ENCODE data around the gene NFYA.

The NFYA gene

DNA sequence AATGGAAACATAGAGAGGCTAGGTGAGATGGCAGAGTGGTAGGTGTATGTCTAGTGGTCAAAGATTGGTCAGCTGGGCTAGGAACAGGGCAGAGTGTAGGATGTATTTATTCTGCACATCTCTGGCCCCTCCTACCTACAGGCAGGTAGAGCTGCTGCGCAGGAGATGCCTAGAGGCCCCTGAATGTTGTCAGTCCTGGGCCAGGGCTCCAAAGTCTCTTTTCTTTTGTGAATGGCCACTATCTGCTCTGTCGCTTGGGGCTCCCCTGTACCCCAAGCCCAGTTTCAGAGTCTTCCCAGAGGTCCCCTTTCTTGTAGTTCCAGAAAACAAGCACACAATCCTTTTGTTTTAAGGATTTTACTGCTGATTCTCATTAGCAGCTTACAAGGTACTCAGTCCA is 25.5 kb upstream of the NFYA start:
- DNase-seq, result no peak

DNA sequence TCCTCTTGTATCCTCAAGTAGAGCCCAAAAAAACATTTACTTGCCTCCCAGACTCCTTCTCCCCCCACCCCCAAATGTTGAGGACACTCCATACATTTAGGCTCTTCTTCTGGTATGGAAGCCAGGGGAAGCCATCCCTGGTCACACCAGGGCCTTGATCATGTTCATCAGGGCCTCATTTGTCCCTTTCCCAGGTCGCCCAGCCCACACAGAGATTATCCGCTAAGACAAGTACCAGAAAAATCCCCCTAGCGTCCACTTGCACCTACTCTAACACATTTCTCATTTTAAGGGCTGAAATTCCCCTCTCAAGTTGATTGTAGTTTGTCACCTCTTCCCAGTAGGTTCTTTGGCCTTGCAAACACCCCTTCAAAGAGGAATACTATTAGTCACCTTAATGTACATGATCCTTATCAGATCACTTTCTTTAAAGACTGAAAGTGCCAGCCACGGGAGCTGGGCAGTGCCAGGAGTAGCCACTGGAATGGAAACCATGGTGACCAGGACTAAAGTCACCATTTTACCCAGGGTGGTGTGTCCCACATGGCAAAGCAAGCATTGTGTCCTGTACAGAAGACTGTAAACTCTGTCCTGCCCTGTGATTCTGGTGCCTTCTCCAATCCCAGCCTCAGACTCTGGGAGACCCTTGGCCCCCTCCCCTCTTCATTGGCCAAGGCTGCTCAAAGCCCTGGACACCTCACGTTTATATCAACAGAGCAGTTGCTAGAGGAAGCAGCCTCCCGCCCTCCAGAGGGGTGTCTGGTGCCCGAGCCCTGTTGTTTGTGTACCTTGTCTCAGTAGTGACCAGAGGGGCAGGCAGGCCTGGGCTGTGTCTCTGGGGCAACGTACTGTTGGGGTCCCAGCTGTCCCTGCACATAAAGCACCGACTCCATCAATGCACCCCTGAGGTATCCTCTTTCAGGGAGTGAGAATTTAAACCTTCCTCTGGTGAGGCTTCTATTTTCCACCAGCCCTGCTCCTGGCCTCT is 24.7 kb upstream of the NFYA start:
- DNase-seq, result no peak

DNA sequence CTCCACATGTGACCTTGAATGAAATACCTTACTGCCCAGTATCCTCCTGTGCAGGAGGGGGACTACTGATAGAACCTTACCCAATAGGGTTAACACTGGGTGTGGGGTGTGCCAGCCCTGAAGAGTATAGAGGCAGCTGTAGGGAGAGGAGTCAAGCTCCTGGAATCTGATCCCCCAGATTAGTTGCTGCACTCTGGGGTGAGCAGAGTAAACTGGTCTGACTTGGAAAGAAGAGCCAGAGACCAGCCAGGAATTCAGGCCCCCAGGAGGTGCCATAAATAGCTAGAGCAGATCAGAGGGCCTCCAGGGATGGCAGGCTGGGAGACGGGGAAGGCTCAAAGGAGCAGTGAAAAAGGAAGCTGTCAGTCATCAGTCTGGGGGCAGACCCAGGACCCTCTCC is 23.3 kb upstream of the NFYA start:
- no peak for DNase-seq

DNA sequence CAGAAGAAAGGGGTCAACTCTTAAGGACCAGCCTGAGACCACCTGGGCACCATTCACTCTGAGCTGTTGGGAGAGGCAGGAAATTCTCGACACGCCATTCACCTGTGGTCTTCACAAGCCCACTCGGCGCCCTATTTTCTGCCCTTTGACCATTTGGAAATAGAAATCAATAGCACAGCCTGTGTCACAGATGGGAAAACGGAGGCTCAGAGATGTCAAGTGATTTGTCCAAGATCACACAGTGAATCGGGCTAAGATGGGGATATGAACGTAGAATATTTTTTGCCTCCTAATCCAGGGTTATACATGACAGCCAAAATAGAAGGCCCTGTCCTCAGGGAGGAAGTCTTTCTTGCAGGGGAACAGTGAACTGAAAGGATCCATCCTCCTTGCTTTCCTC is 22.8 kb upstream of the NFYA start:
- DNase-seq, result no peak

DNA sequence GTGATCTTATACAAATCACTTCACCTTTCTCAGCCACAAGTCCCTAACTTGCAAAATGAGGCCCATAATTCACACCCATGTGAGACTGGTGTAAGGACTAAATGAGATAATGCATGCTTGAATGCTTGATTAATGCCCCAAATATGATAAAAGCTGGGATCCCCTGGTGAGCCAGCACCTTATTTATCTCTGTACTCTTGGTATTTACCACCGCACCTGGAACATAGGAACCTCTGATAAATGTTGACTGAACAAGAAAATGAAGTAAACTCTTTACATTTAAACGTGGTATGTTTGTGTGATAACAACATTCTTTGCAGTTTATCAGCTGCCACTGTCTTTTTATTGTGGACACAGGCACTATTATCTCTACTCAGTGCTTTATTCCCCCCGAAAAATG is 22.2 kb upstream of the NFYA start:
- no peak for DNase-seq

DNA sequence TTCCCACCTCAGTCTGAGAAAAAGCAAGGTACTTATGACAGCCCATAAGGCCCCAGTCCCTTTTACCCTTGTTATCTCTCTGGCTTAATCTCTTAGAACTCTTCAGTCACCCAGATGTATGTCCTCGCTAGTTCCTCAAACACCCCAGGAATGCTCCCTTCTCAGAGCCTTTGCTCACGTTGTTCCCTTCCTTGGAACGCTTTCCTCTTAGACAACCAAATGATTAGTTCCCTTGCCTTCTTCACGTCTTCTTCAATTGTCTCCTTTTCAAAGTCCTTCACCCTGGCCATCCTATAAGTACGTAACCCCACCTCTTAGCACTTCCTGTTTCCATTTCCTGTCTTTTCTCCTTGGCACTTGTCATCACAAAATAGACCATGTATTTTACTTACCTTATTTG is 20.9 kb upstream of the NFYA start:
- no peak for DNase-seq

DNA sequence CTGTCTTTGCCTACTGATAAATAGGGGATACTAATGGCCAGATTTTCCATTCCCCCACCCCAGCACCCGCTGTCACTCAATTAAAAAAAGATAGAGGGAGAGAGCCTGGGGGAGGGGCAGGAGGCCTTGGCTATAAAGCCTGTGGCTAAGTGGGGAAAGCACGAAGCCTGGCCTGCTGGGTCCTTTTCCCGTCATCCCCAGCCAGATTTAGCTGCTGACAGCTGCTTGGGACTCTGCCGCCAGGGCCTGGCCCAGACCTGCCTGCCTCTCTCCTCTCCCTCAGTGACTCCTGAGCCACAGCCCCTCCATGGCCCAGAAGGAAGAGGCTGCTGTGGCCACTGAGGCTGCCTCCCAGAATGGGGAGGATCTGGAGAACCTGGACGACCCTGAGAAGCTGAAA is 19.7 kb upstream of the NFYA start, which contains the start of gene APOBEC2:
Gene APOBEC2 (plus strand): TSS at position 162 of the 400 bp plus-strand sequence. CDS start 146 bp downstream, at position 308.
- DNase-seq, result no peak

DNA sequence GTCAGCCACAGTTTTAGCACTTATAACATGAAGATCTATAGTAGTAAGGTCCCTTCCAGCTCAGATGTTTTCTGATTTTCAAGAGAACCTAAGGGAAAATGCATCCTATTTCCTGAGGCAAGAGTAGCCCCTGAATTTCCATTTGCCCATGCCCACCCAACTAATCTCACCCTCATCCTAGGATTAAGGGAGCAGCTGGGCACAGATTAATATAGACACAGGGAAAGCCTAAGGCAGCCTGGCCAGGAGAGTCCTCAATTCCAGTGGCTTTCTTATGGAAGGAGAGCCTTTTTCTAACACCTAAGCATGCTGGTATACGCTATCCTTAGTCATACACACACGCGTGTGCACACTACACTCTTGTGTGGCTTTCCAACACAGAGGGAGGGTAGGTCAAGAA is 18.3 kb upstream of the NFYA start:
- DNase-seq, result no peak

DNA sequence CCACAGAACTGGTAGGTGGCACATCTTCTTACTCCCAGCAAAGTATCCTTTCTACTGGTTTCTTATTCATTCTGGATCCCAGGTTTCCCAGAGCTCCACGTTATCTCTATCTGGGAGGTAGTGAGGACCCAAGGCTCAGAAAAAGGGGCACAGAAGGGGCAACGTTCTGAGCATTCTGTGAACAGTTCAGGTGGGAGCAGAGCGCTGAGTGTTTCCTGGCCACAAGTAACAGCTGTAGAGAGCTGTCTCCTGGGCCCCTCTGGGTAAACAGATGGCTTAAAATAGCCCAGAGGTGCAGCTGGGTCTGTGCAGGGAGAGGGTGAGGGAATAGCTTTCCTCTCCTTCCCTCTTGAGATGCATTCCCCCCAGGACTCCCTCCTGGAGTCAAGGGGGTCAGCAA is 17.6 kb upstream of the NFYA start:
- no peak for DNase-seq

DNA sequence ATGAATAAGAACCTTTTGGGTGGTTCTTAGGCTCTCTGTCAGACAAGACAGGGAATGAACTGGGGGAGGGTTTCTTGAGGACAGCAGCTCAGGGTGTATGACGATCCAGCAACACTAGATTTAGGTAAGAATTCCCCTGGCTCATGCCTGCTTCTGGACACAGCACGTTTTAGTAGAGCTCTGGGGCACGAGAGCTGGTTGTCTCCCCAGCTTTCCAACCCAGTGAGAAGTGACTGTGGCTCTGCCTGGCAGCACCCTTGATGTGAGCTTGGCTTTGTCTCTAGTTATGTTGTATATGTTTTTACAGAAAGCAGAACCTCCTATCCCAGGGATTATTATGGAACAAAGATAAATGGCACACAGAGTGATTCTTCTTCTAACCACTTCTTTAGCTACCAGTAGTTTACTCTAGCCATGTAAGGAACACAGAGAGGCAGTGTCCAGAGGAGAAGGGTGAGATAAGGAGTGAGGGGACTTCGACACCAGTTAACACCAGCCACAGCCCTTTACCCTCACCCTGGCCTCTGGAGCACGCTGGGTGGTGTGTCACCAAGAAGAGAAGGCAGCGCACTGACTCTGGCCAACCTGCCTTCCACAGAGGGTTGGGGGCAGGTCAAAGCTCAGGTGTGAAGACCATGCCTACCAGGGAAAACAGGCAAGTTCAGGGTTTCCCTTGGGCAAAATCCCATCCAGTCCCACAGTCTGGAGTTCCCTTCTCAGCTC is 15.8 kb upstream of the NFYA start:
- no peak for DNase-seq

DNA sequence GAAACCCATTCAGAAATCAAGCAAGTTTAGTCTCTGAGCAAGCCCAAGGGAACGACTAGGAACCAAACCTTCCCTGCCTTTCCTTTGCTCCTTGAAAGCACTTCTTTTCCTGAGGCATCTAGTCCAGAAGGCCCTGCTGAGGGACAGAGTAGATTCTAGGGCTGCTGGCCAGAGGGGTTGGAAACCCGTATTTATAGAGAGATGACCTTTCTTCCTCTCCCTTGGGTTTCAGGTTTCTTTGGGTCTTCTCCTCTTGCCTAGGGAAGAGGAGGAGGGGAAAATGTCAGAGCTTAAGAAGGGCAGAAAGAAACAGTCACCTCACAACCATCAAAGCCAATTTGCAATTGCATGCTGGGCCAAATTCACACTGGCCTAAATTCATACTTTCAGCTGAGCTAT is 14.0 kb upstream of the NFYA start:
- no peak for DNase-seq

DNA sequence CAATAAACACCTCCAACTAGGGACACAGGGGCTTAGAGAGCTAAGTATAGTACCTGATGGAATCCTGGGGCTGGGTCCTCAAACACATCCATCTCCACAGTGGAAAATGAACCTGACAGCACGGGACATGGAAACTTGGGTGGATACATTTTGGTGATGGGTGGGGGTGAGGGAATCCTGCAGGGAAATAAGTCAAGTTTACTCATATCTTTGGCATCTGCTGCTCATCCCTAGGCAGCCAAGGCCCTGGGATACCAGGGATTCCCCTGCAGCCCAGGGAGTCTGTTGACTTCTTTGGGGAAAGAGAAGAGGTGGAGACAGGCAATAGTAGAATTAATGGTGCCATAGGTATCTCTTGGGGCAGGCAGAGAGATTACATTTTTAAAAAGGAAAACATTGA is 13.2 kb upstream of the NFYA start:
- DNase-seq, result no peak

DNA sequence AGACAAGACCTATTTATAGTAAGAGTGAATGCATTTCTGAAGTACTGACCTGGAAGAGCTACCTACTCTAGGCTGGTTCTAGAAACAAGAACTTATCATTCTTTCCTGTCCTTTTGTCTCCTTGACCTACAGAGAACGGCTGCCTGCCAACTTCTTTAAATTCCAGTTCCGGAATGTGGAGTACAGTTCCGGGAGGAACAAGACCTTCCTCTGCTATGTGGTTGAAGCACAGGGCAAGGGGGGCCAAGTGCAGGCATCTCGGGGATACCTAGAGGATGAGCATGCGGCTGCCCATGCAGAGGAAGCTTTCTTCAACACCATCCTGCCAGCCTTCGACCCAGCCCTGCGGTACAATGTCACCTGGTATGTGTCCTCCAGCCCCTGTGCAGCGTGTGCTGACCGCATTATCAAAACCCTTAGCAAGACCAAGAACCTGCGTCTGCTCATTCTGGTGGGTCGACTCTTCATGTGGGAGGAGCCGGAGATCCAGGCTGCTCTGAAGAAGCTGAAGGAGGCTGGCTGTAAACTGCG is 11.5 kb upstream of the NFYA start:
- DNase-seq, result no peak

DNA sequence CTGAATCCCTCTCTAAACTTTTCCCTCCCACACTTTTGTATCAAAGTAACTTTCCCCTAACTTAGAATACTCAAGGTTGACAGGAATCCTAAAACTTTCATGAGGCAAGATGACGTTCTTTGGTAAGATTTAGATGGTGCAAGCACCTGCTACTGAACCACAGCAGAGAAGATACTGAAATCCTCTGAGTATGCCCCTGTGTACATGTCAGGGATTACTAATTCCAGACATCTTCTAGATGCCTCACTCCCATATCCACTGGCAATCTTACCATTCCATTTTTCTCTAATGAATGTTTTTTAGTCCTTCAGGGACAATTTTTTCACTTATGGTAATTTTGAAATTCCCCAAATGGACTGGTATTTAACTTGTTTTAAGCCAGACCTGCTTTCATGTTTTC is 10.7 kb upstream of the NFYA start:
- no peak for DNase-seq

DNA sequence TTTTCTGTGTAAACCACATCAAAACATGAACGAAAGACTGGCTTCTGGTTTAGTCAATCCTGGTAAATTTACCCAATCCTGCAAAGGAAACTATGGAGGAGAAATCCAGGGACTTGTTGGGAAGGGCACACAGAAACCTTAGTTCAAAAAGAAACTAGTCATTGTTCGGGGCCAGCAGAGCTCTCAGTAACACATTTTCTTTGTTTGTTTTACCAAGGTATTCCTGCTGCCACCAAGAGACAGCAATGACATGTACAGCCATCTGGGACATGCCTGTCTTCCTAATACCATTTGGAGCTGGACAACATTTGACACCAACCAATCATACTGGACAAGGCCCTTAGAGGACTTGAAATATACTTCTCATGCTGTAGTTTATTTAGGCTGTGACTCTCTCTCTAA is 8.9 kb upstream of the NFYA start:
- no peak for DNase-seq

DNA sequence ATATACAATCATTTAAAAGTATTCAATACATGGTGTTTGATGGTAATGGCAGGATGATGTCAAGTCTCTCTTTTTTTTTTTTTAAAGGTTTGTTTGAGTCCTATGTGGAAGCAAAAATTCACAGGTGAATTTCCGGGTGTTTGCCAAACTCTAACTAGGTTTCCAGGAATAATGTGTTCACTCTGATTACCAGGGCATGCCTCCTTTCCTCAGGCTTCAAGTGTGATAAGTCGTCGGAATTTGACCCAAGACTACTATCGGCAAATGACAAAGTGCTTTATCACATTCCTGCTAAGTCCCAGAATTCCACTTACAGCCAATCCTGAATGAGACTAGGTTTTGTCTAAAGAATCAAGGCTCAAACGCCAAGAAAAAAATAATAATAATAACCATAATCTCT is 7.9 kb upstream of the NFYA start:
- DNase-seq, result no peak

DNA sequence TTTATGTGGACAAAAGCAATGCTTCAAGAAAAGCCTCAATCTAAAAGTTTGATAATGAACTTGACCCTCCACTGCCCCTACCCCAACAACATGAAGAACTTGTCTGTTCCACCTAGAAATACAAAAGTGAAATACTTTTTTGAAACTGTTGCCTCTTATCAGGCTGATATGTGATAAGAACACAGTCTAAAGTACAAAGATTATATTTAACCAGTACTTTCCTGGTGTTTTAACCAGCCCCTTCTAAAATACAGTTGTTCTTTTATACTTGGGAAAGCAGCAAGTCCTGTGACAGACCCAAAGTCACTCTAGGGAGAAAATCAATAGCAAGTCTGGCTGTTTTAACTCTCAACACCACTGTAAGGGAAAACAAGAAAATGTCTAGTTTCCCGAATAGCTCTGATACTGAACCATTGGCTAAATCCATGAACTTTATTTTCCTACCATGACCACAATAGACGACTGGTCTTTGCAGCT is 7.2 kb upstream of the NFYA start:
- DNase-seq, result no peak

DNA sequence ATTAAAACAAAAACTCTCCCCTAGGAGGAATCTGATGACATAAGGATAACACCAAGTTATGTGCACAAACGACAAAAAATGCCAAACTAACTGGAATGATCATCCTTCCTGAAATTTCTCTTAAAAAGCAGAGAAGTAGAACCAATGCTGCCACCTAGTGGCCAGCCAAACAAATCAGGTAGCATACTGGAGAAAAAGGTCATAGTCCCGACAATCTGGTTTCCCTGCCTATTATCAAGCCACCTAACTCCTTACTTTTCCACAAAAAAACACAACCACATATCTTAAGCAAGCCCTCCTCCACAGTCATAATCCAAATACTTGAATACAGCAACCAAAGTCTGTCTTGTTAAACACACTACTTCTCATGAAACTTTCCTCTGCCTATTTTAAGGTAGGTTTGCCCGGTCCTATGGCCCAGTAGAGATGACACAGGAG is 5.9 kb upstream of the NFYA start:
- peak; percentile 67 for DNase-seq

DNA sequence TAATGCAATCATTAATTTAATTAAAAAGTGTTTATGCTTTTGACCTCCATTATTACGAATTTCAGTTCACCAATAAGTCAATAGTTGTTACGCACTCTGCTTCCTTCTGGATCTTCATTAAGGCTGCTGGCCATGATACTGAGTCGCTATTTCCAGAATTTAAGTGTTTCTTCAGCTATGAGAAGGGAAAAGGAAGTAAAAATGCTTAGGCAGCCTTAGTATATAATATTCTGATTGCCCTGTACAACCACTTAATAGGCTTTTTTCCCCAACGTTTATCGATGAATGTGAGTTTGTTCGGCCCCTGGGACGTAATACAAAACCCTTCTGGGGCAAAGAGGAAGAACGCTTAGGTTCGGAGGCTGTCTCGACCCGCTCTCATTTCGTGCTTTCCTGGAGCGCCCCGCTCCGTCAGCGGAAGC is 1.3 kb upstream of the NFYA start:
- no peak for DNase-seq

DNA sequence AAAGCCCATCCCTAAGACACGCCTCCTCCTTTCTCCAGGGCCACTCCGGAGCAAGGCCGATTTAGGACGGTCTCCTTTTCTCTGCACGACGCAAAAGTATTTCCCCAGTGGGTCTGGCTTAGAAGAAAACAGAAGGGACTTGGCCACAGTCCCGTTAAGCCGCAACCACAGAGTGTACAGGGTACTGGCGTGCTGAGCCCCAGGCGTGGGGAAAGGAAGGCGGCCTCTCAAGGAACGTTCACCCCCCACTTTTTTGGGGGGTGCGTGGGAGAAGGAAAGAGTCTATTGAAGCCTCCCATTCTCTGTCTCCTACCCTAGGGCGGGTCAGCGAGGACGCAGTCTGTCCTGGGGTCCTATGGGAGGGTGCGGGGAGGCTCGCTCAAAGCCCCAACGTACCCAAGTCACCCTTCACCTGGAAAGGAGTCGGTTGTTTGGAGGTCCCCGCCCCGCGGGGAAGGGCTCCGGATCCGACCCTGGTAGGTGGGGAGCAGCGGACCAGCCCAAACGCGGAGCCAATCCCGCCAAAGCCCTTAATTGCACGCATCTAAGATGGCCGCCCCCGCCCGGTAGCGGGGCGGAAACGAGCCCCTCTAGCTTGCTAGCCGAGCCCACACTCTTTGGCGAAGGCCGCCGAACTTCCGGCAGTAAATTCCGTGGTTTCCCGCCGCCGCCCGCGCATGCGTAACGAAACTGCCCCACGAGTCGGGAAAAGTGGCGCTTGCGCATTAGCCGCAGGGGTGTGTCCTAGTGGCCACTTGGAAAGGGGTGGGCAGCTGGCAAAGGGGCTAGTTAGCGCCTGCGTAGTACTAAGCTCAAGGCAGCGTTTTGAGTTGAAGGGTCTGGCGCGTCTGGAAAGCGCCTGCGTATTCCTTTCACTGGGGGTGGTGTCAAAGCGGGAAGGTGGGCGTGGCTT is 595 bp upstream of the NFYA start, which contains the start of gene OARD1:
Gene OARD1 (minus strand): TSS at position 434 of the 913 bp plus-strand sequence. CDS start 722 bp downstream, outside the sequence.
- DNase-seq, result peak; percentile 100

DNA sequence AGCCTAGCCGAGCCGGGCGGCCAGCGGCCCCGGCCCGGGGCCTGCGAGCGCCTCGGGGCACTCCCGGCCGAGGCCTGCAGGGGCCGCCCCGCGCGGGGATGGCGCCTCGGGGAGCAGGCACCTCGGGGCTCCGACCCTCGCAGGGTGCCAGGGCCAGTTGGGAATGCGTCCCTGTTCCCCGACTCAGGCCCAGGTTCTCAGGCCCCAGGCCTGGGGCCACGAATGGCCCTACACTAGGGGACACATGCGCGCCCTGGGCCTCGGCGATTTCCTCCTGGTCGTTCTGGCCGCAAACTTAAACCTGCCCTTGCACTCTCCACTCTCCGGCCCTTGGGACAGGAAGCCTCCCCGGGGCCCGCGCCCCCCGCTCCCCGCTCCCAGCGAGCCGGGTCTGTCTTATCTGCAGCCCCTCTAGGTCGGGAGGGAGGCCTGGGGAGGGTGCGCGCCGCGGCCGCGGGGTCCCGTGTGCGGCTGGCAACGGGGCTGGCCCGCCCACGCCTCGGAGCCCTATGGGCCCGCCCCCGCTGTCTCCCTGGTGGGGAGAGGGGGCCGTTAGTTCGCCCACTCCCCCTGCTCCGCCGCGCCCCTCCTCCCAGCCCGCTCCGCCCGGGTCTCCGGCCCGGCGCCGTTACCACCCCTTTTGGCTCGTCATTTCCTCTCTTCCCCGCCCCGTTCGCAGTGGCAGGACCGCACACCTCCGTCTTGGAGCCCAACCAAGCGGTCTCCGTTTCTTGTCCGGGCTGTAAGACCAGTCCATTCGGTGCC is 611 bp downstream of the NFYA start:
- DNase-seq, result peak; percentile 90
